GM12878 (cell line): ENCODE data around the gene BBS12. TPM values are rescaled to one million over a fixed set of nuclear protein-coding genes. Genes with fewer than 3 reads are reported as not detected.

Experiments
- ATAC-seq: fragments of 200-7000 bp; cut with Tn5 transposase; 3 replicates; pipeline ENCODE4 v1.9.1; 2020; ENCODE audit warnings: mild to moderate bottlenecking, moderate library complexity
- BruUV-seq: library from RNA; stranded (reverse); fragments of 400-500 nt; replicated peaks from 2 replicates; lab custom pipeline; 2021; lab: Mats Ljungman, UMichigan
- CTCF ChIA-PET: fragments of 300-600 bp; sonication (Branson Sonifier 250); formaldehyde crosslinking; extraction: SDS; loops from one replicate; lab custom pipeline; 2021; ENCODE audit warnings: inconsistent platforms; lab: Yijun Ruan, JAX
- POLR2A ChIA-PET: fragments of 350-600 bp; formaldehyde crosslinking; extraction: SDS; loops from one replicate; lab custom pipeline; 2021; ENCODE audit warnings: inconsistent platforms; lab: Charles Lee
- RAD21 ChIA-PET: fragments of 300-600 bp; sonication (Branson Sonifier 250); formaldehyde crosslinking; loops from one replicate; lab custom pipeline; 2023; ENCODE audit warnings: antibody characterized with exemption; ENCODE audit not compliant: unreplicated experiment; lab: Charles Lee
- SMC1A ChIA-PET: fragments of 300-600 bp; sonication (Branson Sonifier 250); formaldehyde crosslinking; loops from one replicate; lab custom pipeline; 2023; ENCODE audit not compliant: unreplicated experiment, uncharacterized antibody; lab: Charles Lee
- DNase-seq: peaks from one replicate; pipeline ENCODE4 v3.0.0-alpha.2; 2011; ENCODE audit warnings: low read depth, low spot score
- FAIRE-seq: peaks from 3 replicates; lab custom pipeline; 2011; peaks lifted over from hg19 to GRCh38; lab: Jason Lieb, UNC
- H2AFZ ChIP-seq: 2 replicates; pipeline ENCODE4 v1.6.0; 2011; ENCODE audit warnings: low read depth, low read length, control low read depth; ENCODE audit not compliant: control insufficient read depth
- H3K27ac ChIP-seq: 2 replicates; pipeline ENCODE4 v1.5.1; 2011; ENCODE audit warnings: control low read depth; ENCODE audit not compliant: control insufficient read depth, insufficient read depth
- H3K27me3 ChIP-seq, 2 experiments: replicated peaks in 1 of 2; 2 replicates each; pipeline versions ENCODE4 v1.6.0 to v1.6.1; 2011; ENCODE audit warnings: low read length in 1 of 2; ENCODE audit not compliant: control insufficient read depth in 2 of 2, insufficient read depth in 2 of 2
- H3K36me3 ChIP-seq, 2 experiments: 2 replicates each; pipeline ENCODE4 v1.5.1; 2011; ENCODE audit warnings: low read length in 1 of 2; ENCODE audit not compliant: control insufficient read depth in 2 of 2, insufficient read depth in 2 of 2
- H3K4me1 ChIP-seq: 2 replicates; pipeline ENCODE4 v1.6.1; 2011; ENCODE audit warnings: mild to moderate bottlenecking, low read length, moderate library complexity, mixed read lengths; ENCODE audit not compliant: control insufficient read depth, insufficient read depth
- H3K4me2 ChIP-seq: 2 replicates; pipeline ENCODE4 v1.6.0; 2011; ENCODE audit warnings: control low read depth; ENCODE audit not compliant: control insufficient read depth, insufficient read depth
- H3K4me3 ChIP-seq: fragments of 200-600 bp; sonication (generic); 2 replicates; pipeline ENCODE4 v1.5.1; 2016
- H3K79me2 ChIP-seq: 2 replicates; pipeline ENCODE4 v1.6.0; 2011; ENCODE audit warnings: low read length; ENCODE audit not compliant: control insufficient read depth, insufficient read depth
- H3K9ac ChIP-seq: 2 replicates; pipeline ENCODE4 v1.8.0; 2011; ENCODE audit warnings: low read length, control low read depth, mixed read lengths; ENCODE audit not compliant: control insufficient read depth, insufficient read depth
- H3K9me3 ChIP-seq: replicated peaks from 3 replicates; pipeline ENCODE4 v1.5.1; 2011; ENCODE audit warnings: mild to moderate bottlenecking, low read length; ENCODE audit not compliant: control insufficient read depth, insufficient read depth
- H4K20me1 ChIP-seq: 2 replicates; pipeline ENCODE4 v1.6.0; 2011; ENCODE audit not compliant: control insufficient read depth, insufficient read depth
- DPF2 ChIP-seq: fragments of 450-650 bp; IDR thresholded peaks from 2 replicates; pipeline ENCODE4 v1.6.1; 2017; ENCODE audit warnings: mild to moderate bottlenecking
- PAX5 ChIP-seq: IDR thresholded peaks from 2 replicates; pipeline ENCODE4 v1.6.1; 2011; ENCODE audit warnings: low read depth, low read length, borderline replicate concordance
- YY1 ChIP-seq: IDR thresholded peaks from 2 replicates; pipeline ENCODE4 v1.6.1; 2011; ENCODE audit warnings: low read depth, mild to moderate bottlenecking, low read length
- WGBS: methylation state at CpG from one replicate; pipeline ENCODE4 v1.1.6; 2016; ENCODE audit warnings: low lambda C conversion rate; ENCODE audit not compliant: insufficient replicate concordance, insufficient coverage; ENCODE audit errors: missing lambda C conversion rate; 5-methylcytosine and 5-hydroxymethylcytosine counted together
- in situ Hi-C: fragments of 300-500 bp; cut with MboI; formaldehyde crosslinking; loops from 9 replicates; pipeline ENCODE4 v1.14.3; 2018; ENCODE audit warnings: mixed read lengths
- intact Hi-C: fragments of 100-400 bp; cut with micrococcal nuclease; formaldehyde crosslinking; loops from one replicate; pipeline ENCODE4 v1.14.2; 2022; ENCODE audit not compliant: unreplicated experiment
- polyA plus RNA-seq, 11 experiments: library from polyadenylated mRNA; depleted of rRNA in 4 of 11; unstranded in 6 of 11; stranded (reverse) in 5 of 11; fragments of >200 nt; fragmentation: Nextera tagmentation in 4 of 11; fragmentation: Illumina TruSeq in 1 of 11; extraction: Ambion mirVana in 4 of 11; extraction: Trizol in 1 of 11; gene quantifications; 1 replicate in 1 of 11; 2 replicates in 10 of 11; pipeline versions ENCODE4 v1.2.1 to v1.2.3, GENCODE V29; 2011 to 2016; ENCODE audit warnings: inconsistent platforms in 2 of 11, missing spikeins in 2 of 11, low read depth in 1 of 11
- total RNA-seq, 4 experiments: library from RNA; depleted of rRNA in 3 of 4; stranded (reverse); fragments of >200 nt in 3 of 4; fragmentation: Illumina TruSeq in 1 of 4; extraction: Trizol in 1 of 4; gene quantifications; 2 replicates each; pipeline versions ENCODE4 v1.2.1 to v1.2.3, GENCODE V29; 2013 to 2021
- TF ChIP-seq, protein P1 (sequence below): fragments of 450-650 bp; IDR thresholded peaks from 2 replicates; pipeline ENCODE4 v1.6.1; 2016; ENCODE audit warnings: mild to moderate bottlenecking, moderate library complexity, borderline replicate concordance

Gene BBS12
- total and polyA plus RNA-seq, 10 of the 15 experiments (the other 5 are each of a cell fraction or from before 2014, with no cell fraction given) = 0.15 to 0.63 (median 0.42) TPM

- TF ChIP-seq, protein P1, sequence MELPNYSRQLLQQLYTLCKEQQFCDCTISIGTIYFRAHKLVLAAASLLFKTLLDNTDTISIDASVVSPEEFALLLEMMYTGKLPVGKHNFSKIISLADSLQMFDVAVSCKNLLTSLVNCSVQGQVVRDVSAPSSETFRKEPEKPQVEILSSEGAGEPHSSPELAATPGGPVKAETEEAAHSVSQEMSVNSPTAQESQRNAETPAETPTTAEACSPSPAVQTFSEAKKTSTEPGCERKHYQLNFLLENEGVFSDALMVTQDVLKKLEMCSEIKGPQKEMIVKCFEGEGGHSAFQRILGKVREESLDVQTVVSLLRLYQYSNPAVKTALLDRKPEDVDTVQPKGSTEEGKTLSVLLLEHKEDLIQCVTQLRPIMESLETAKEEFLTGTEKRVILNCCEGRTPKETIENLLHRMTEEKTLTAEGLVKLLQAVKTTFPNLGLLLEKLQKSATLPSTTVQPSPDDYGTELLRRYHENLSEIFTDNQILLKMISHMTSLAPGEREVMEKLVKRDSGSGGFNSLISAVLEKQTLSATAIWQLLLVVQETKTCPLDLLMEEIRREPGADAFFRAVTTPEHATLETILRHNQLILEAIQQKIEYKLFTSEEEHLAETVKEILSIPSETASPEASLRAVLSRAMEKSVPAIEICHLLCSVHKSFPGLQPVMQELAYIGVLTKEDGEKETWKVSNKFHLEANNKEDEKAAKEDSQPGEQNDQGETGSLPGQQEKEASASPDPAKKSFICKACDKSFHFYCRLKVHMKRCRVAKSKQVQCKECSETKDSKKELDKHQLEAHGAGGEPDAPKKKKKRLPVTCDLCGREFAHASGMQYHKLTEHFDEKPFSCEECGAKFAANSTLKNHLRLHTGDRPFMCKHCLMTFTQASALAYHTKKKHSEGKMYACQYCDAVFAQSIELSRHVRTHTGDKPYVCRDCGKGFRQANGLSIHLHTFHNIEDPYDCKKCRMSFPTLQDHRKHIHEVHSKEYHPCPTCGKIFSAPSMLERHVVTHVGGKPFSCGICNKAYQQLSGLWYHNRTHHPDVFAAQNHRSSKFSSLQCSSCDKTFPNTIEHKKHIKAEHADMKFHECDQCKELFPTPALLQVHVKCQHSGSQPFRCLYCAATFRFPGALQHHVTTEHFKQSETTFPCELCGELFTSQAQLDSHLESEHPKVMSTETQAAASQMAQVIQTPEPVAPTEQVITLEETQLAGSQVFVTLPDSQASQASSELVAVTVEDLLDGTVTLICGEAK = no peak
- TF ChIP-seq PAX5 (no peak), YY1 (no peak)
Observed at GRCh38 chr4:122747068-122747467, 14.6 kb downstream of the BBS12 start (continued).

DNA sequence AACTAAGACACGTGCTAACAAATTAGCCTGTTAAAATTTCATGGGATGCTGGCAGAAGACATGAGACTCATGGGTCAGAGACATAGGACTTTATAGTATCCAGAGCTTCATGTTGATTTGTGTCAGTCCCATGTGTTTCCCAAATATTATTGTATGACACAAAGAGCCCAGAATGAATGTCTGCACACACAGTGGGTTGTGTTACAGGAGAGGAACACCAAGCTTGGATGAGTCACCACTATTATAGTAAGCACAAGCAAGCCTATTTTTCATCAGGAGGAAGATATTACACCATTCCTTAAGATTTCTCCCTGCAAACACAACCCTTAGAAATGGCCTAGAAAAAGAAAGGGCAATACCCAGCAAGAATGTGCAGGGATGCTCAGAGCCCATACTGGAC is 15.4 kb downstream of the BBS12 start:
- DNase-seq = no peak
- WGBS = 47% methylated on average over 1 of the region's 1 CpG
- no peaks in the 10 kb centered on the region for H3K36me3 ChIP-seq
- H3K4me3 ChIP-seq = no peak overlapping the region
- no peak for TF ChIP-seq DPF2
- ATAC-seq = no peak
- no peaks in the 10 kb centered on the region for H3K4me1 ChIP-seq
- no peaks in the 10 kb centered on the region for H3K9me3 ChIP-seq
- no peak overlapping the region for H3K27ac ChIP-seq
- BruUV-seq = no TSS peak
- H4K20me1 ChIP-seq = no peaks in the 10 kb centered on the region
- no peaks in the 10 kb centered on the region for H3K27me3 ChIP-seq
- H2AFZ ChIP-seq = no peak overlapping the region
- no peak for FAIRE-seq
- intact Hi-C loops (no loop called here), in situ Hi-C loops (no loop called here)
- POLR2A ChIA-PET = no interaction called here
- no peak overlapping the region for H3K9ac ChIP-seq
- RAD21 ChIA-PET = interaction anchor here (1.0 kb wide), 1 partner anchor 10 kb away, joined by 3 read pairs; no protein-coding TSS in a partner anchor
- SMC1A ChIA-PET = no interaction called here
- CTCF ChIA-PET = interaction anchor here (1.0 kb wide), 2 partner anchors 10 to 31 kb away, joined by 3 read pairs; no protein-coding TSS in a partner anchor
- H3K4me2 ChIP-seq = no peak overlapping the region
- H3K79me2 ChIP-seq = no peaks in the 10 kb centered on the region
